ENCODE results near the gene SH3BP1. TPM values are rescaled to one million over a fixed set of nuclear protein-coding genes. Genes with fewer than 3 reads are reported as not detected.

The SH3BP1 gene
- total and polyA plus RNA-seq, 4 donors: 14.8 to 20.2 (median 18.0) TPM

DNA sequence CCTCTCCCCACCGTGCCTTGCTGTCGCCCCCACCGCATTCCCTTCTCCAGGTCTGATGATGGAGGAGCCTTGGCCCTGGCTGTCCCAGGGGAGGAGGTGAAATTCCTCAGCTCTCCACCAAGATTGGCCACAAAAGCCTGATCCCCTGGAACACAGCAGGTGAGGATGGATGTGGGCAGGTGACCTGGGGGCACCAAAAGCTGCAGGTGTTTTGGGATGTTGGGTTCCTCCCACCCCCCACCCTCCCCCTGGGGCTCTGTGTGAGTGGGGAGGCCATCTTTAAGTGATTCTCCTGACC is 58.0 kb downstream of the SH3BP1 start:
- Histone ChIP-seq H3K27ac (ENCODE audit: low read depth in 1 of 2, low read length in 1 of 2) (no peak overlapping the region), H3K4me3 (no peak overlapping the region), H3K27me3 (ENCODE audit: control insufficient read depth in 3 of 3, insufficient read depth in 3 of 3, low read length in 2 of 3) (no peaks in the 10 kb centered on the region), H3K36me3 (ENCODE audit: control insufficient read depth in 4 of 4, insufficient read depth in 4 of 4, low read length in 4 of 4) (peaks cover 0 to 13% (median 5%) of the 10 kb centered on the region in 4 donors), H3K9ac (ENCODE audit: insufficient read depth in 1 of 2, low read length in 2 of 2) (no peak overlapping the region), H3K4me1 (ENCODE audit: control insufficient read depth in 5 of 5, insufficient read depth in 5 of 5, low read length in 5 of 5) (peaks cover 0 to 16% (median 2%) of the 10 kb centered on the region in 5 donors), H3K9me3 (ENCODE audit: control insufficient read depth in 4 of 4, insufficient read depth in 3 of 4, low read length in 3 of 4) (no peaks in the 10 kb centered on the region)
- TF ChIP-seq, protein P1, sequence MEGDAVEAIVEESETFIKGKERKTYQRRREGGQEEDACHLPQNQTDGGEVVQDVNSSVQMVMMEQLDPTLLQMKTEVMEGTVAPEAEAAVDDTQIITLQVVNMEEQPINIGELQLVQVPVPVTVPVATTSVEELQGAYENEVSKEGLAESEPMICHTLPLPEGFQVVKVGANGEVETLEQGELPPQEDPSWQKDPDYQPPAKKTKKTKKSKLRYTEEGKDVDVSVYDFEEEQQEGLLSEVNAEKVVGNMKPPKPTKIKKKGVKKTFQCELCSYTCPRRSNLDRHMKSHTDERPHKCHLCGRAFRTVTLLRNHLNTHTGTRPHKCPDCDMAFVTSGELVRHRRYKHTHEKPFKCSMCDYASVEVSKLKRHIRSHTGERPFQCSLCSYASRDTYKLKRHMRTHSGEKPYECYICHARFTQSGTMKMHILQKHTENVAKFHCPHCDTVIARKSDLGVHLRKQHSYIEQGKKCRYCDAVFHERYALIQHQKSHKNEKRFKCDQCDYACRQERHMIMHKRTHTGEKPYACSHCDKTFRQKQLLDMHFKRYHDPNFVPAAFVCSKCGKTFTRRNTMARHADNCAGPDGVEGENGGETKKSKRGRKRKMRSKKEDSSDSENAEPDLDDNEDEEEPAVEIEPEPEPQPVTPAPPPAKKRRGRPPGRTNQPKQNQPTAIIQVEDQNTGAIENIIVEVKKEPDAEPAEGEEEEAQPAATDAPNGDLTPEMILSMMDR (IDR thresholded peaks at IDR 0.05; ENCODE audit: control extremely low read depth, extremely low read depth): no peak
- ATAC-seq (ENCODE audit: insufficient read depth, low FRiP score) (no peak), DNase-seq (no peak)
- WGBS, 2 donors: 55 to 56% methylated on average over 3 of the region's 3 CpGs

DNA sequence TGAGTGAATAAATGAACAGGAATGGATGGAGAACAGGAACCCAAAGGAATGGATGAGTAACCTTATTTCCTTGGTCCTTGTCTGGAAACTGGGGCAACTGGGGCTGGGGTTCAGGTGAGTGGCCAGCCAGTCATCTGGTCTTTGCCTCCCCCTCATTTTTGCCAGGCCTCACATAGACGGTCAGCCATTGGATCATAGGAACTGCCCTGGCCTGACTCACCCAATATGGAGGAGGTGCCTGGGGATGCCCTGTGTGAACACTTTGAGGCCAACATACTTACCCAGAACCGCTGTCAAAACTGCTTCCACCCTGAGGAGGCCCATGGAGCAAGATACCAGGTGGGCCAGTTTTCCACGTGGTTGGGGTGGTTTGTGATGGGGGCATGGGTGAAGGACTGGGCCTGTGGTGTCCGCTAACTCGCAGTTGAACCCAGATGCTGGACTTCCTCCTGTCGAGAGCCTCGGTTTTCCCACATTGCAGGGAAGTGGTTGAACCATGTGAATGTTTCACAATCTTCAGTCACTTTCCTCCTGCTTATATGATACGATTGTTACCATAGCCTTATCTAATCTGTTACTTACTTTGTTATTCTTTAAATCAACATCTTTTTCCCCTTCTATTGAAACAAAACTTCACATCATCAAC is 61.8 kb downstream of the SH3BP1 start:
- peak overlapping the region in 1 of 2 donors; percentile 26 for H3K27ac ChIP-seq (ENCODE audit: low read depth in 1 of 2, low read length in 1 of 2)
- H3K4me3 ChIP-seq: no peak overlapping the region
- no peaks in the 10 kb centered on the region for H3K27me3 ChIP-seq (ENCODE audit: control insufficient read depth in 3 of 3, insufficient read depth in 3 of 3, low read length in 2 of 3)
- TF ChIP-seq, protein P1 (IDR thresholded peaks at IDR 0.05; ENCODE audit: control extremely low read depth, extremely low read depth): no peak
- H3K36me3 ChIP-seq (ENCODE audit: control insufficient read depth in 4 of 4, insufficient read depth in 4 of 4, low read length in 4 of 4): no peaks in the 10 kb centered on the region
- ATAC-seq (ENCODE audit: insufficient read depth, low FRiP score) (no peak), DNase-seq (peak in 1 of 3 donors; percentile 14)
- H3K9me3 ChIP-seq (ENCODE audit: control insufficient read depth in 4 of 4, insufficient read depth in 3 of 4, low read length in 3 of 4): no peaks in the 10 kb centered on the region
- peaks cover 0 to 11% (median 0%) of the 10 kb centered on the region in 5 donors for H3K4me1 ChIP-seq (ENCODE audit: control insufficient read depth in 5 of 5, insufficient read depth in 5 of 5, low read length in 5 of 5)
- H3K9ac ChIP-seq (ENCODE audit: insufficient read depth in 1 of 2, low read length in 2 of 2): no peak overlapping the region
- 16 to 31% methylated on average over 8 of the region's 8 CpGs for WGBS, 2 donors

DNA sequence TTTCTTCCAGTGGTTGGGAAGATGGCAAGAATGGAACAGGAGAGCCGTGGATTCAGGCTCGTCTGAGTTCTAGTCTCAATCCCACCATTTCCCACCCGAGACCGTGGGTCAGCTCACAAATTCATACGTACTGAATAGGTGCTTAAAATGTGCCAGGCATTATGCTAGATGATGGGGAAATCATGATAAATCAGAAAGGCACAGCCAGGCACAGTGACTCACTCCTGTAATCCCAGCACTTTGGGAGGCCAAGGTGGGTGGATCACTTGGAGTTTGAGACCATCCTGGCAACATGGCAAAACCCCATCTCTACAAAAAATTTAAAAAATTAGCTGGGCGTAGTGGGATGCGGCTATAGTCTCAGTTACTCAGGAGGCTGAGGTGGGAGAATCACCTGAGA is 64.4 kb downstream of the SH3BP1 start:
- H3K27ac ChIP-seq (ENCODE audit: low read depth in 1 of 2, low read length in 1 of 2): no peak overlapping the region
- no peaks in the 10 kb centered on the region for H3K36me3 ChIP-seq (ENCODE audit: control insufficient read depth in 4 of 4, insufficient read depth in 4 of 4, low read length in 4 of 4)
- no peak overlapping the region for H3K9ac ChIP-seq (ENCODE audit: insufficient read depth in 1 of 2, low read length in 2 of 2)
- H3K4me1 ChIP-seq (ENCODE audit: control insufficient read depth in 5 of 5, insufficient read depth in 5 of 5, low read length in 5 of 5): peaks cover 0 to 3% (median 0%) of the 10 kb centered on the region in 5 donors
- no peaks in the 10 kb centered on the region for H3K9me3 ChIP-seq (ENCODE audit: control insufficient read depth in 4 of 4, insufficient read depth in 3 of 4, low read length in 3 of 4)
- TF ChIP-seq, protein P1 (IDR thresholded peaks at IDR 0.05; ENCODE audit: control extremely low read depth, extremely low read depth): no peak
- no peaks in the 10 kb centered on the region for H3K27me3 ChIP-seq (ENCODE audit: control insufficient read depth in 3 of 3, insufficient read depth in 3 of 3, low read length in 2 of 3)
- ATAC-seq (ENCODE audit: insufficient read depth, low FRiP score) (no peak), DNase-seq (no peak)
- no peak overlapping the region for H3K4me3 ChIP-seq
- WGBS, 2 donors: 82 to 91% methylated on average over 7 of the region's 7 CpGs

DNA sequence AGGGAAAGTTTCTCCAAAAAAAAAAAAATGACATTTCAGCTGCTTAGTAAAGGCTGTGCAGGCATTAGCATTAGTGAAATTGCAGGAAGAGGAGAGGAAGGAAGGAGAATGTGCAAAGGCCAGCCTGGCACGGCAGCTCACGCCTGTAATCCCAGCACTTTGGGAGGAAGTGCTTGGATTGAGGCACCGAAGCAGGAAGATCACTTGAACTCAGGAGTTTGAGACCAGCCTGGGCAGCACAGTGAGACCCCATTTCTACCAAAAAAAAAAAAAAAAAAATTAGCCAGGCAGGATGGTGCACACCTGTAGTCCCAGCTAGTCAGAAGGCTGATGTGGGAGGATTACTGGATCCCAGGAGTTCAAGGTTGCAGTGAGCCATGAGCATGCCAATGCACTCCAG is 65.2 kb downstream of the SH3BP1 start:
- DNase-seq (no peak), ATAC-seq (ENCODE audit: insufficient read depth, low FRiP score) (no peak)
- Histone ChIP-seq H3K9ac (ENCODE audit: insufficient read depth in 1 of 2, low read length in 2 of 2) (no peak overlapping the region), H3K9me3 (ENCODE audit: control insufficient read depth in 4 of 4, insufficient read depth in 3 of 4, low read length in 3 of 4) (no peaks in the 10 kb centered on the region), H3K4me3 (no peak overlapping the region), H3K27ac (ENCODE audit: low read depth in 1 of 2, low read length in 1 of 2) (no peak overlapping the region), H3K4me1 (ENCODE audit: control insufficient read depth in 5 of 5, insufficient read depth in 5 of 5, low read length in 5 of 5) (peaks cover 0 to 3% (median 0%) of the 10 kb centered on the region in 5 donors), H3K36me3 (ENCODE audit: control insufficient read depth in 4 of 4, insufficient read depth in 4 of 4, low read length in 4 of 4) (no peaks in the 10 kb centered on the region), H3K27me3 (ENCODE audit: control insufficient read depth in 3 of 3, insufficient read depth in 3 of 3, low read length in 2 of 3) (no peaks in the 10 kb centered on the region)
- WGBS, 2 donors: 38 to 45% methylated on average over 3 of the region's 3 CpGs
- TF ChIP-seq, protein P1 (IDR thresholded peaks at IDR 0.05; ENCODE audit: control extremely low read depth, extremely low read depth): no peak

Data from lung (tissue), 12 donors.